Uterus (tissue), 4 donors: ENCODE measurements around the gene GNB1. TPM values are rescaled to one million over a fixed set of nuclear protein-coding genes. Genes with fewer than 3 reads are reported as not detected.

Experiments
- DNase-seq, 2 donors: peaks; one replicate each; pipeline ENCODE4 v3.0.0-alpha.2; 2019 to 2020
- H3K27ac ChIP-seq, 2 donors: fragments of 200-600 bp; sonication (generic); 1 replicate in 1 of 2; 2 replicates in 1 of 2; pipeline ENCODE4 v1.5.1; 2016 to 2018
- H3K27me3 ChIP-seq, 2 donors: fragments of 200-600 bp; sonication (generic); one replicate each; pipeline ENCODE4 v1.5.1; 2018 to 2019; ENCODE audit warnings: control low read depth in 1 of 2
- H3K36me3 ChIP-seq, 2 donors: fragments of 200-600 bp; sonication (generic); one replicate each; pipeline ENCODE4 v1.5.1; 2019; ENCODE audit warnings: control low read depth in 1 of 2
- H3K4me1 ChIP-seq, 2 donors: fragments of 200-600 bp; sonication (generic); one replicate each; pipeline ENCODE4 v1.5.1; 2018 to 2019; ENCODE audit warnings: control low read depth in 1 of 2
- H3K4me3 ChIP-seq, 2 donors: fragments of 200-600 bp; sonication (generic); 1 replicate in 1 of 2; 2 replicates in 1 of 2; pipeline ENCODE4 v1.5.1; 2018 to 2019; ENCODE audit warnings: mild to moderate bottlenecking in 1 of 2
- H3K9me3 ChIP-seq, 2 donors: fragments of 200-600 bp; sonication (generic); one replicate each; pipeline ENCODE4 v1.5.1; 2019; ENCODE audit warnings: control low read depth in 1 of 2
- POLR2A ChIP-seq, 2 donors: fragments of 450-650 bp; IDR thresholded peaks; one replicate each; pipeline ENCODE4 v1.6.1; 2016; ENCODE audit warnings: antibody characterized with exemption in 2 of 2, mild to moderate bottlenecking in 1 of 2, moderate library complexity in 1 of 2
- intact Hi-C: fragments of 100-400 bp; cut with DNase I; formaldehyde crosslinking; loops from one replicate; pipeline ENCODE4 v1.15.1; 2023; ENCODE audit warnings: low total_unique reads
- total RNA-seq, 4 donors: library from RNA; depleted of rRNA in 3 of 4; stranded (reverse); fragments of >200 nt in 3 of 4; gene quantifications; one replicate each; pipeline versions ENCODE4 v1.1.0 to v1.2.4, GENCODE V29; 2014 to 2023
- TF ChIP-seq, protein P1 (sequence below), 4 experiments: fragments of 200-600 bp in 2 of 4; fragments of 450-650 bp in 2 of 4; sonication (generic) in 2 of 4; IDR thresholded peaks; one replicate each; pipeline ENCODE4 v1.5.1; 2016 to 2019; ENCODE audit warnings: antibody characterized with exemption in 4 of 4, mild to moderate bottlenecking in 2 of 4, moderate library complexity in 1 of 4
- donor health status: DM: yes; HTN: yes; CAD: no.

The GNB1 gene
- total RNA-seq, 4 donors from 2014 or later = 50.2 to 320 (median 104) TPM

DNA sequence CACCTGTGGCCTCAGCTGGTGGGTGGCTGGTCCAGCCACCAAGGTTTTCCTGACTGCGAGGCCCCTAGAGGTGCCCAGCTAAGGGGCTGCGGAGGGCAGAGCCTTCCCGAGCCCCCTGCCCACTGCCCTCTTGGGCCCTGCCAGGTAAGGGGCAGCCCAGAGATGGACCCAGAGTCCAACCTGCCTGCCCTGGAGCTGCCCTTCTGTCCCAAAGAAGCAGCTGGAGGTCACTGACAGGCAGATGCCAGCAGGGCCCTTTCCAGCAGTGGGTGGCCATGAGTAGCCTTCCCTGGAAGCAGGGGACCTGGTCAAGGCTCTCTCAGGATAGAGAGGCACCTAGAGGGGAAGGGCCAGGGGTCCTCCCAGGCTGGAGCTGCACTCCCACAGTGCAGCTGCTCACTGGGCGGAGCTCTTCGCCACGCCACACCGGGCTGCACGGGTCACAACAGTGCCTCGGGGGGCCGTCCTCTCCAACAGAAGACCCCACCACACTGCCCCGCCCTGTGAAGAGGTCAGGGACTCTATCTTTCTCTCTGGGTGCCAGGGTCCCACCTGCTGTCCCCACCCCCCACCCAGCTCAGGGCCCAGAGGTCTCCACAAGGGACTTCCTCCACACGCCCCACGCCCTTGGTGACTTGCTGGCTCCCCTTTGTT, 10.9 kb upstream of the GNB1 start:
- no peaks in the 10 kb centered on the region for H3K36me3 ChIP-seq
- DNase-seq = no peak
- H3K9me3 ChIP-seq = no peaks in the 10 kb centered on the region
- H3K27ac ChIP-seq = no peak overlapping the region
- H3K27me3 ChIP-seq = no peaks in the 10 kb centered on the region
- H3K4me1 ChIP-seq = no peaks in the 10 kb centered on the region
- TF ChIP-seq, protein P1, sequence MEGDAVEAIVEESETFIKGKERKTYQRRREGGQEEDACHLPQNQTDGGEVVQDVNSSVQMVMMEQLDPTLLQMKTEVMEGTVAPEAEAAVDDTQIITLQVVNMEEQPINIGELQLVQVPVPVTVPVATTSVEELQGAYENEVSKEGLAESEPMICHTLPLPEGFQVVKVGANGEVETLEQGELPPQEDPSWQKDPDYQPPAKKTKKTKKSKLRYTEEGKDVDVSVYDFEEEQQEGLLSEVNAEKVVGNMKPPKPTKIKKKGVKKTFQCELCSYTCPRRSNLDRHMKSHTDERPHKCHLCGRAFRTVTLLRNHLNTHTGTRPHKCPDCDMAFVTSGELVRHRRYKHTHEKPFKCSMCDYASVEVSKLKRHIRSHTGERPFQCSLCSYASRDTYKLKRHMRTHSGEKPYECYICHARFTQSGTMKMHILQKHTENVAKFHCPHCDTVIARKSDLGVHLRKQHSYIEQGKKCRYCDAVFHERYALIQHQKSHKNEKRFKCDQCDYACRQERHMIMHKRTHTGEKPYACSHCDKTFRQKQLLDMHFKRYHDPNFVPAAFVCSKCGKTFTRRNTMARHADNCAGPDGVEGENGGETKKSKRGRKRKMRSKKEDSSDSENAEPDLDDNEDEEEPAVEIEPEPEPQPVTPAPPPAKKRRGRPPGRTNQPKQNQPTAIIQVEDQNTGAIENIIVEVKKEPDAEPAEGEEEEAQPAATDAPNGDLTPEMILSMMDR (IDR thresholded peaks at IDR 0.05) = no peak
- TF ChIP-seq POLR2A (IDR thresholded peaks at IDR 0.05) = no peak
- H3K4me3 ChIP-seq = no peak overlapping the region
- intact Hi-C loops = no loop called here

DNA sequence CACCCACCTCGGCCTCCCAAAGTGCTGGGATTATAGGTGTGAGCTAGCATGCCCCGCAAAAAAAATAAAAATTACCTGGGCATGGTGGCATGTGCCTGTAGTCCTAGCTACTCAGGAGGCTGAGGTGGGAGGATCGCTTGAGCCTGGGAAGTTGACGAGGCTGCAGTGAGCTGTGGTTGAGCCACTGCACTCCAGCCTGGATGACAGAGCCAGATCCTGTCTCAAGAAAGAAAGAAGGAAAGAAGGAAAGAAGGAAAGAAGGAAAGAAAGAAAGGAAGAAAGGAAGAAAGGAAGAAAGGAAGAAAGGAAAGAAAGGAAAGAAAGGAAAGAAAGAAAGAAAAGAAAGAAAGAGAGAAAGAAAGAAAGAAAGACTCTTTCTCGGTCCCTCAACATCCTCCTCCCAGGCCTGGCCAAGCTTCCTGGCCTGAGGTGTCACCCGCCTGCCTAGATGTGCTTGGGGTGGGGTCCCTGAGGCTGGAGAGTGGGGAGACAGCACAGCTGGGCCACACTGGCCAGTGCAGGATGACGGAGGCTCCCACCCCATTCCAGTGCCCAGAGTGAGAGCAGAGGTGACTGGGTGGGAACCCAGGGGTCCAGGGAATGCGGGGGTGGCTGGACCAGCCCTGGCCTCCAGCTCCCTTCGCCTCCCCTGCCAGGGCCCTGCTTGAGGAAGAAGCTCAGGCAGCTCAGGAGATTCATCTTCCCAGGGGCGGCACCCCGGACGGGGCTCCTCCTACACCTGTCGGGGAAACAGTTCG, 10.2 kb upstream of the GNB1 start:
- no peak for DNase-seq
- Histone ChIP-seq H3K27me3 (no peaks in the 10 kb centered on the region), H3K4me1 (no peaks in the 10 kb centered on the region), H3K27ac (no peak overlapping the region), H3K9me3 (no peaks in the 10 kb centered on the region), H3K4me3 (no peak overlapping the region), H3K36me3 (no peaks in the 10 kb centered on the region)
- intact Hi-C loops = no loop called here
- TF ChIP-seq POLR2A (IDR thresholded peaks at IDR 0.05) = no peak
- TF ChIP-seq, protein P1 (IDR thresholded peaks at IDR 0.05) = no peak

- Histone ChIP-seq H3K9me3 (no peaks in the 10 kb centered on the region), H3K4me1 (peaks cover 2% of the 10 kb centered on the region in 2 donors), H3K27ac (no peak overlapping the region), H3K36me3 (no peaks in the 10 kb centered on the region), H3K4me3 (no peak overlapping the region), H3K27me3 (no peaks in the 10 kb centered on the region)
- intact Hi-C loops = no loop called here
- no peak for TF ChIP-seq POLR2A (IDR thresholded peaks at IDR 0.05)
- TF ChIP-seq, protein P1 (IDR thresholded peaks at IDR 0.05) = no peak
- DNase-seq = no peak
These were observed 9.1 kb upstream of the GNB1 start for GRCh38 chr1:1899967-1900327.

GRCh38 chr1:1899266-1899966, 8.5 kb upstream of the GNB1 start:
- DNase-seq = no peak

More at GRCh38 chr1:1899266-1899966, 8.5 kb upstream of the GNB1 start:
- no peaks in the 10 kb centered on the region for H3K9me3 ChIP-seq
- intact Hi-C loops = no loop called here
- TF ChIP-seq, protein P1 (IDR thresholded peaks at IDR 0.05) = no peak
- TF ChIP-seq POLR2A (IDR thresholded peaks at IDR 0.05) = no peak
- no peaks in the 10 kb centered on the region for H3K36me3 ChIP-seq
- H3K27me3 ChIP-seq = no peaks in the 10 kb centered on the region
- H3K27ac ChIP-seq = no peak overlapping the region
- H3K4me1 ChIP-seq = peaks cover 5 to 7% of the 10 kb centered on the region in 2 donors
- H3K4me3 ChIP-seq = no peak overlapping the region
